ENCODE data around the gene GLRX3. TPM values are rescaled to one million over a fixed set of nuclear protein-coding genes. Genes with fewer than 3 reads are reported as not detected.

The GLRX3 gene
- total and polyA plus RNA-seq, 2 of the 13 experiments (the other 11 are each of a cell fraction or from before 2014, with no cell fraction given): 91.4 to 135 TPM

DNA sequence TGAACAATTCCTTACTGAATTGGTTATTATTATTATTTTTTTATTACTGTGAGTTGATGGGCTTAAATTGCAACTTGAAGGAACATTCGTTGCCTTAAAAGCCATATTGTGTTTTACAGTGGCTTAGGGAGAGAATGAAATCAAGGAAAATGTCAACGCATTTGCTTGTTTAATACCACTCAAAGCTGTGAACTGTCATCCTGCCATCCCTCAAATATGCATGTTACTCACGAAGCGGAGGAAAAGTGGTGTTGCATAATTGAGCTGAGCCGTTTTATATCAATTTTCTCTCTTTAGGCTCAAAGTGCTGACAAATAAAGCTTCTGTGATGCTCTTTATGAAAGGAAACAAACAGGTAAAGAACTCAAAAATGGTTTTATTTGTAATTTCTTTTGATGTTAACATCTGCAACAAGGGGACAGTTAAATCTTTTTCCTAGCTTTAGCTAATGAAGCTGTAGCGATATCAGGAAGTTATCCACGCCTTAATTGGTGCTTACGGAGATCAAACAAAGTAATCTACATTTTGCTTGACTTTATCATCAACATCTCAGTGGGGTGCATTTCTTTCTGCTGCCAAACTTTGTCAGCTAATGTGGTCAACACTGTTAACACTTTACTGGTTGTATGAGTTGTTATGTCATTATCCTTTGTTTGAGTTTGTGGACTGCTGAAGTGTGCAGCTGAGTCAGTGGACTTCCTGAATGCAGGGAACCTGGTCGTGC, 33.1 kb downstream of the GLRX3 start:
- BruUV-seq (replicated peaks): no TSS peak
- DNase-seq (ENCODE audit: low spot score): no peak
- Histone ChIP-seq H3K9me3 (ENCODE audit: low read length) (no peaks in the 10 kb centered on the region), H3K27me3 (ENCODE audit: control insufficient read depth in 1 of 2, insufficient read depth in 2 of 2, low read length in 2 of 2) (no peaks in the 10 kb centered on the region), H2AFZ (ENCODE audit: low read length) (no peak overlapping the region), H3K4me1 (ENCODE audit: insufficient read depth, low read length) (no peaks in the 10 kb centered on the region), H3K4me2 (ENCODE audit: low read depth, low read length) (no peak overlapping the region), H3K9ac (ENCODE audit: insufficient read depth, low read depth, low read length) (no peak overlapping the region), H3K79me2 (ENCODE audit: insufficient read depth, low read length) (peaks cover 3% of the 10 kb centered on the region), H3K4me3 (replicated peaks in 1 of 3; ENCODE audit: insufficient read depth in 1 of 3, low read depth in 2 of 3, low read length in 3 of 3) (no peak overlapping the region), H4K20me1 (ENCODE audit: insufficient read depth, low read length) (no peaks in the 10 kb centered on the region), H3K27ac (ENCODE audit: extremely low read length, insufficient read depth, low read length) (no peak overlapping the region), H3K36me3 (replicated peaks in 1 of 2; ENCODE audit: control insufficient read depth in 1 of 2, insufficient read depth in 2 of 2, low read length in 2 of 2) (peaks cover 14 to 74% of the 10 kb centered on the region in 2 experiments)
- 98% methylated on average over 9 of the region's 9 CpGs for WGBS (ENCODE audit: low lambda C conversion rate)
- in situ Hi-C loops (cut with HindIII; ENCODE audit: extremely low pct_ligation_motif_present, low pct_unique_long_range_greater_than_20kb): no loop called here
- POLR2A ChIA-PET: no interaction called here
- FAIRE-seq: no peak
- intact Hi-C loops (cut with micrococcal nuclease; ENCODE audit: unreplicated experiment): no loop called here
- no peak for ATAC-seq
- CTCF ChIA-PET (ENCODE audit: low intra/inter-chr PET ratio, low total read pairs): no interaction called here
- TF ChIP-seq ZNF569 (CRISPR knock-in tag; IDR thresholded peaks at IDR 0.05; ENCODE audit: borderline replicate concordance) (no peak), POGZ (CRISPR knock-in tag; IDR thresholded peaks at IDR 0.05) (no peak), RFXANK (CRISPR knock-in tag; IDR thresholded peaks at IDR 0.05) (no peak), MAFF (IDR thresholded peaks at IDR 0.05; ENCODE audit: low read depth, low read length) (no peak), ZNF337 (CRISPR knock-in tag; IDR thresholded peaks at IDR 0.05; ENCODE audit: borderline replicate concordance, low read depth) (no peak), SMAD9 (CRISPR knock-in tag; IDR thresholded peaks at IDR 0.05) (no peak), ZFP62 (CRISPR knock-in tag; IDR thresholded peaks at IDR 0.05) (no peak), ZNF10 (CRISPR knock-in tag; IDR thresholded peaks at IDR 0.05; ENCODE audit: borderline replicate concordance, low read depth) (no peak), KDM5A (IDR thresholded peaks at IDR 0.05; ENCODE audit: borderline replicate concordance, low read length) (no peak), ZNF766 (CRISPR knock-in tag; IDR thresholded peaks at IDR 0.05; ENCODE audit: borderline replicate concordance) (no peak), NPAS2 (CRISPR knock-in tag; IDR thresholded peaks at IDR 0.05; ENCODE audit: borderline replicate concordance) (no peak)
- TF ChIP-seq, protein P1, sequence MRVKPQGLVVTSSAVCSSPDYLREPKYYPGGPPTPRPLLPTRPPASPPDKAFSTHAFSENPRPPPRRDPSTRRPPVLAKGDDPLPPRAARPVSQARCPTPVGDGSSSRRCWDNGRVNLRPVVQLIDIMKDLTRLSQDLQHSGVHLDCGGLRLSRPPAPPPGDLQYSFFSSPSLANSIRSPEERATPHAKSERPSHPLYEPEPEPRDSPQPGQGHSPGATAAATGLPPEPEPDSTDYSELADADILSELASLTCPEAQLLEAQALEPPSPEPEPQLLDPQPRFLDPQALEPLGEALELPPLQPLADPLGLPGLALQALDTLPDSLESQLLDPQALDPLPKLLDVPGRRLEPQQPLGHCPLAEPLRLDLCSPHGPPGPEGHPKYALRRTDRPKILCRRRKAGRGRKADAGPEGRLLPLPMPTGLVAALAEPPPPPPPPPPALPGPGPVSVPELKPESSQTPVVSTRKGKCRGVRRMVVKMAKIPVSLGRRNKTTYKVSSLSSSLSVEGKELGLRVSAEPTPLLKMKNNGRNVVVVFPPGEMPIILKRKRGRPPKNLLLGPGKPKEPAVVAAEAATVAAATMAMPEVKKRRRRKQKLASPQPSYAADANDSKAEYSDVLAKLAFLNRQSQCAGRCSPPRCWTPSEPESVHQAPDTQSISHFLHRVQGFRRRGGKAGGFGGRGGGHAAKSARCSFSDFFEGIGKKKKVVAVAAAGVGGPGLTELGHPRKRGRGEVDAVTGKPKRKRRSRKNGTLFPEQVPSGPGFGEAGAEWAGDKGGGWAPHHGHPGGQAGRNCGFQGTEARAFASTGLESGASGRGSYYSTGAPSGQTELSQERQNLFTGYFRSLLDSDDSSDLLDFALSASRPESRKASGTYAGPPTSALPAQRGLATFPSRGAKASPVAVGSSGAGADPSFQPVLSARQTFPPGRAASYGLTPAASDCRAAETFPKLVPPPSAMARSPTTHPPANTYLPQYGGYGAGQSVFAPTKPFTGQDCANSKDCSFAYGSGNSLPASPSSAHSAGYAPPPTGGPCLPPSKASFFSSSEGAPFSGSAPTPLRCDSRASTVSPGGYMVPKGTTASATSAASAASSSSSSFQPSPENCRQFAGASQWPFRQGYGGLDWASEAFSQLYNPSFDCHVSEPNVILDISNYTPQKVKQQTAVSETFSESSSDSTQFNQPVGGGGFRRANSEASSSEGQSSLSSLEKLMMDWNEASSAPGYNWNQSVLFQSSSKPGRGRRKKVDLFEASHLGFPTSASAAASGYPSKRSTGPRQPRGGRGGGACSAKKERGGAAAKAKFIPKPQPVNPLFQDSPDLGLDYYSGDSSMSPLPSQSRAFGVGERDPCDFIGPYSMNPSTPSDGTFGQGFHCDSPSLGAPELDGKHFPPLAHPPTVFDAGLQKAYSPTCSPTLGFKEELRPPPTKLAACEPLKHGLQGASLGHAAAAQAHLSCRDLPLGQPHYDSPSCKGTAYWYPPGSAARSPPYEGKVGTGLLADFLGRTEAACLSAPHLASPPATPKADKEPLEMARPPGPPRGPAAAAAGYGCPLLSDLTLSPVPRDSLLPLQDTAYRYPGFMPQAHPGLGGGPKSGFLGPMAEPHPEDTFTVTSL (CRISPR knock-in tag; IDR thresholded peaks at IDR 0.05; ENCODE audit: borderline replicate concordance): no peak
- TF ChIP-seq, protein P2, sequence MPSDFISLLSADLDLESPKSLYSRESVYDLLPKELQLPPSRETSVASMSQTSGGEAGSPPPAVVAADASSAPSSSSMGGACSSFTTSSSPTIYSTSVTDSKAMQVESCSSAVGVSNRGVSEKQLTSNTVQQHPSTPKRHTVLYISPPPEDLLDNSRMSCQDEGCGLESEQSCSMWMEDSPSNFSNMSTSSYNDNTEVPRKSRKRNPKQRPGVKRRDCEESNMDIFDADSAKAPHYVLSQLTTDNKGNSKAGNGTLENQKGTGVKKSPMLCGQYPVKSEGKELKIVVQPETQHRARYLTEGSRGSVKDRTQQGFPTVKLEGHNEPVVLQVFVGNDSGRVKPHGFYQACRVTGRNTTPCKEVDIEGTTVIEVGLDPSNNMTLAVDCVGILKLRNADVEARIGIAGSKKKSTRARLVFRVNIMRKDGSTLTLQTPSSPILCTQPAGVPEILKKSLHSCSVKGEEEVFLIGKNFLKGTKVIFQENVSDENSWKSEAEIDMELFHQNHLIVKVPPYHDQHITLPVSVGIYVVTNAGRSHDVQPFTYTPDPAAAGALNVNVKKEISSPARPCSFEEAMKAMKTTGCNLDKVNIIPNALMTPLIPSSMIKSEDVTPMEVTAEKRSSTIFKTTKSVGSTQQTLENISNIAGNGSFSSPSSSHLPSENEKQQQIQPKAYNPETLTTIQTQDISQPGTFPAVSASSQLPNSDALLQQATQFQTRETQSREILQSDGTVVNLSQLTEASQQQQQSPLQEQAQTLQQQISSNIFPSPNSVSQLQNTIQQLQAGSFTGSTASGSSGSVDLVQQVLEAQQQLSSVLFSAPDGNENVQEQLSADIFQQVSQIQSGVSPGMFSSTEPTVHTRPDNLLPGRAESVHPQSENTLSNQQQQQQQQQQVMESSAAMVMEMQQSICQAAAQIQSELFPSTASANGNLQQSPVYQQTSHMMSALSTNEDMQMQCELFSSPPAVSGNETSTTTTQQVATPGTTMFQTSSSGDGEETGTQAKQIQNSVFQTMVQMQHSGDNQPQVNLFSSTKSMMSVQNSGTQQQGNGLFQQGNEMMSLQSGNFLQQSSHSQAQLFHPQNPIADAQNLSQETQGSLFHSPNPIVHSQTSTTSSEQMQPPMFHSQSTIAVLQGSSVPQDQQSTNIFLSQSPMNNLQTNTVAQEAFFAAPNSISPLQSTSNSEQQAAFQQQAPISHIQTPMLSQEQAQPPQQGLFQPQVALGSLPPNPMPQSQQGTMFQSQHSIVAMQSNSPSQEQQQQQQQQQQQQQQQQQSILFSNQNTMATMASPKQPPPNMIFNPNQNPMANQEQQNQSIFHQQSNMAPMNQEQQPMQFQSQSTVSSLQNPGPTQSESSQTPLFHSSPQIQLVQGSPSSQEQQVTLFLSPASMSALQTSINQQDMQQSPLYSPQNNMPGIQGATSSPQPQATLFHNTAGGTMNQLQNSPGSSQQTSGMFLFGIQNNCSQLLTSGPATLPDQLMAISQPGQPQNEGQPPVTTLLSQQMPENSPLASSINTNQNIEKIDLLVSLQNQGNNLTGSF (CRISPR knock-in tag; IDR thresholded peaks at IDR 0.05): no peak
- TF ChIP-seq, protein P3, sequence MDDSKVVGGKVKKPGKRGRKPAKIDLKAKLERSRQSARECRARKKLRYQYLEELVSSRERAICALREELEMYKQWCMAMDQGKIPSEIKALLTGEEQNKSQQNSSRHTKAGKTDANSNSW (CRISPR knock-in tag; IDR thresholded peaks at IDR 0.05; ENCODE audit: borderline replicate concordance): no peak

All from HepG2 (cell line).